Ectodermal cell (in vitro differentiated cells): ENCODE results near the gene TCL1B.
"Not testable (repeated sequence)": the region's sequence is repeated elsewhere in the genome, so short reads cannot be mapped to it uniquely, and the experiment has no call there.

Experiments used
- H3K27ac ChIP-seq: 2 replicates; pipeline ENCODE4 v1.7.0; 2013; ENCODE audit warnings: mild to moderate bottlenecking, low read depth, low read length; ENCODE audit not compliant: insufficient read depth, poor library complexity, severe bottlenecking
- H3K27me3 ChIP-seq: 2 replicates; pipeline ENCODE4 v1.7.0; 2013; ENCODE audit warnings: mild to moderate bottlenecking, low read length; ENCODE audit not compliant: insufficient read depth, control insufficient read depth, poor library complexity, severe bottlenecking
- H3K36me3 ChIP-seq: one replicate; pipeline ENCODE4 v1.7.0; 2013; ENCODE audit warnings: low read length; ENCODE audit not compliant: control insufficient read depth, insufficient read depth
- H3K4me1 ChIP-seq: one replicate; pipeline ENCODE4 v1.7.0; 2013; ENCODE audit warnings: low read length; ENCODE audit not compliant: control insufficient read depth, insufficient read depth
- H3K4me3 ChIP-seq: 2 replicates; pipeline ENCODE4 v1.7.0; 2013; ENCODE audit warnings: low read depth, low read length, control low read depth; ENCODE audit not compliant: insufficient read depth
- H3K9me3 ChIP-seq: 2 replicates; pipeline ENCODE4 v1.7.0; 2013; ENCODE audit warnings: mild to moderate bottlenecking, low read length, moderate library complexity; ENCODE audit not compliant: control insufficient read depth
- WGBS, 2 experiments: methylation state at CpG; one replicate each; pipeline ENCODE4 v1.1.7; 2013; ENCODE audit warnings: missing lambda C conversion rate in 2 of 2; 5-methylcytosine and 5-hydroxymethylcytosine counted together

The TCL1B gene

DNA sequence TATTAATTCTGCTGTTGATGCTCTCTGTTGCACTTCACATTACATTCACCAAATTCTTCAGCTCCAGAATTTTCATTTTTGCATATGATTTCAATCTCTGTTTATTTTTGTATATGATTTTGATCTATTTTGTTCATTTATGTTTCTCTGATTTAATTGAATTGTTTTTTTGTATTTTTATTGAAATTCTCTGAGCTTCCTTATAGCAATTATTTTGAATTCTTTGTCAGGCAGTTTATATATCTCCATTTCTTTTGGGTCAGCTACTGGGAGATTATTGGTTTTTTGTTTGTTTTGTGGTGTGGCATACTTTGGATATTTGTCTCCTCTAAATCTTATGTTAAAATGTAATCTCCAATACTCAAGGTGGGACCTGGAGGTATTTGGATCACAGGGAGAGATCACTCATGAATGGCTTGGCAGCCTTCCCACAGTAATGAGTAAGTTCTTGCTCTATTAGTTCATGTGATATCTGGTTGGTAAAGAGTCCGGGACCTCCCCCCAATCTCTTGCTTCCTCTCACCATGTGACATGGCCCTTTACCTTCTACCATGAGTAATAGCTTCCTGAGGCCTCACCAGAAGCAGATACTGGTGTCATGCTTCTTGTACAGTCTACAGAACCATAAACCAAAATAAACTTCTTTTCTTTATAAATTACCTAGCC is 36.4 kb downstream of the TCL1B start:
- H3K27me3 ChIP-seq: no peaks in the 10 kb centered on the region
- H3K4me3 ChIP-seq: no peak overlapping the region
- 93 to 95% methylated on average over 1 of the region's 1 CpG for WGBS, 2 experiments
- no peaks in the 10 kb centered on the region for H3K4me1 ChIP-seq
- H3K27ac ChIP-seq: no peak overlapping the region
- no peaks in the 10 kb centered on the region for H3K36me3 ChIP-seq
- no peaks in the 10 kb centered on the region for H3K9me3 ChIP-seq

- H3K36me3 ChIP-seq: no peaks in the 10 kb centered on the region
- H3K27ac ChIP-seq: no peak overlapping the region
- 91 to 96% methylated on average over 5 of the region's 5 CpGs for WGBS, 2 experiments
- no peak overlapping the region for H3K4me3 ChIP-seq
- H3K4me1 ChIP-seq: no peaks in the 10 kb centered on the region
- H3K27me3 ChIP-seq: no peaks in the 10 kb centered on the region
- H3K9me3 ChIP-seq: no peaks in the 10 kb centered on the region
These were observed 39.6 kb downstream of the TCL1B start for GRCh38 chr14:95725685-95726336.

- Histone ChIP-seq H3K27me3 (no peaks in the 10 kb centered on the region), H3K36me3 (no peaks in the 10 kb centered on the region), H3K9me3 (no peaks in the 10 kb centered on the region), H3K27ac (no peak overlapping the region), H3K4me3 (no peak overlapping the region), H3K4me1 (no peaks in the 10 kb centered on the region)
- WGBS, 2 experiments: 73 to 74% methylated on average over 6 of the region's 6 CpGs
These were observed 41.0 kb downstream of the TCL1B start for GRCh38 chr14:95727056-95727700.

- H3K9me3 ChIP-seq, H3K4me3 ChIP-seq, H3K36me3 ChIP-seq, H3K27ac ChIP-seq, H3K27me3 ChIP-seq, H3K4me1 ChIP-seq: not testable (repeated sequence)
- 80 to 81% methylated on average over 8 of the region's 8 CpGs for WGBS, 2 experiments
These were observed 43.3 kb downstream of the TCL1B start for GRCh38 chr14:95729402-95730028.

DNA sequence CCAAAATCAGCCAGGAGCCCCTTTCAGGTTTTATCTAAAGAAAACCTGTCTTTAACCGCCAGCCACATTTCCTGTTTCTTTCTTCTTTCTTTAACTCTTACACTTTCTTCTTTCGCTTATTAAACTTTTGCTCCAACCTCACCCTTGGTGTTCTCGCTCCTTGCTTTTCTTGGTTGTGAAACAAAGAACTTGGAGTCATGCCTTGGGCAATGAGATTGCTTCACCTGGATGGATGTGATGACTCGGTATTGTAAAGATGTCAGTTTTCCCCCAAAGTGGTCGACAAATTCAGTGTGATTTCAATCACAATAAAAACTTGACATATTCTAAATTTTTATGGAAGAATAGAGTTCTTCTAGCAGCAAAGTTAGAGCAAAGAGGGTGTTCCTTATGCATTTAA is 43.9 kb downstream of the TCL1B start:
- H3K4me1 ChIP-seq: no peaks in the 10 kb centered on the region
- H3K4me3 ChIP-seq: no peak overlapping the region
- no peak overlapping the region for H3K27ac ChIP-seq
- no peaks in the 10 kb centered on the region for H3K9me3 ChIP-seq
- H3K27me3 ChIP-seq: no peaks in the 10 kb centered on the region
- 93 to 94% methylated on average over 5 of the region's 5 CpGs for WGBS, 2 experiments
- H3K36me3 ChIP-seq: no peaks in the 10 kb centered on the region

GRCh38 chr14:95733212-95733611 is 47.0 kb downstream of the TCL1B start:
- 89 to 100% methylated on average over 1 of the region's 1 CpG for WGBS, 2 experiments

GRCh38 chr14:95739356-95739755 is 53.1 kb downstream of the TCL1B start:
- Histone ChIP-seq H3K27ac (no peak overlapping the region), H3K4me3 (no peak overlapping the region), H3K27me3 (no peaks in the 10 kb centered on the region), H3K4me1 (no peaks in the 10 kb centered on the region), H3K36me3 (no peaks in the 10 kb centered on the region), H3K9me3 (no peaks in the 10 kb centered on the region)
- 94 to 95% methylated on average over 1 of the region's 1 CpG for WGBS, 2 experiments

More at GRCh38 chr14:95733212-95733611, 47.0 kb downstream of the TCL1B start:
- no peak overlapping the region for H3K27ac ChIP-seq
- no peaks in the 10 kb centered on the region for H3K4me1 ChIP-seq
- H3K36me3 ChIP-seq: no peaks in the 10 kb centered on the region
- H3K9me3 ChIP-seq: no peaks in the 10 kb centered on the region
- H3K4me3 ChIP-seq: no peak overlapping the region
- H3K27me3 ChIP-seq: no peaks in the 10 kb centered on the region

- H3K4me1 ChIP-seq: no peaks in the 10 kb centered on the region
- H3K27me3 ChIP-seq: no peaks in the 10 kb centered on the region
- H3K27ac ChIP-seq: no peak overlapping the region
- 78 to 79% methylated on average over 5 of the region's 5 CpGs for WGBS, 2 experiments
- no peaks in the 10 kb centered on the region for H3K36me3 ChIP-seq
- no peaks in the 10 kb centered on the region for H3K9me3 ChIP-seq
- H3K4me3 ChIP-seq: no peak overlapping the region
These were observed 54.8 kb downstream of the TCL1B start for GRCh38 chr14:95741038-95741490.

DNA sequence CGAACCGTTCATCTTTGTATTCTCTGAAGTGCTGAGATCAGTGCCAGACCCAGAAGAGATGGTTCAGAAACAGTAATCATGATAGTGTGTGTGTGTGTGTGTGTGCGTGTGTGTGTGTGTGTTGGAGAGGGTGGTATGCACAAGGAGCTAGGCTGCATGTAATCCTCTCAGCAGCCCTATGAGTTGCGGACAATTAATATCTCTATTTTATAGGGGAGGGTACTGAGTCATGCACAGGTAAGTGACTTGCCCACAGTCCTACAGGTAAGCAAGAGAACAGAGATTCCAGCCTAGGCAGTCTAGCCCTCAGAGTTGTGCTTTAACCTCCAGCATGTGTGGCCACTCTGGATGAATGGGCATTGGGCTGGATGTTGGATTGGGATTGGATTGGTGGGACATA is 55.6 kb downstream of the TCL1B start:
- H3K9me3 ChIP-seq: no peaks in the 10 kb centered on the region
- no peaks in the 10 kb centered on the region for H3K4me1 ChIP-seq
- H3K27me3 ChIP-seq: no peaks in the 10 kb centered on the region
- H3K36me3 ChIP-seq: no peaks in the 10 kb centered on the region
- no peak overlapping the region for H3K27ac ChIP-seq
- WGBS, 2 experiments: 92 to 95% methylated on average over 4 of the region's 4 CpGs
- H3K4me3 ChIP-seq: no peak overlapping the region
